ENCODE data around the gene SGIP1. TPM values are rescaled to one million over a fixed set of nuclear protein-coding genes. Genes with fewer than 3 reads are reported as not detected.

SGIP1 gene
- total RNA-seq, 1 donor from 2014 or later = 75.2 TPM

DNA sequence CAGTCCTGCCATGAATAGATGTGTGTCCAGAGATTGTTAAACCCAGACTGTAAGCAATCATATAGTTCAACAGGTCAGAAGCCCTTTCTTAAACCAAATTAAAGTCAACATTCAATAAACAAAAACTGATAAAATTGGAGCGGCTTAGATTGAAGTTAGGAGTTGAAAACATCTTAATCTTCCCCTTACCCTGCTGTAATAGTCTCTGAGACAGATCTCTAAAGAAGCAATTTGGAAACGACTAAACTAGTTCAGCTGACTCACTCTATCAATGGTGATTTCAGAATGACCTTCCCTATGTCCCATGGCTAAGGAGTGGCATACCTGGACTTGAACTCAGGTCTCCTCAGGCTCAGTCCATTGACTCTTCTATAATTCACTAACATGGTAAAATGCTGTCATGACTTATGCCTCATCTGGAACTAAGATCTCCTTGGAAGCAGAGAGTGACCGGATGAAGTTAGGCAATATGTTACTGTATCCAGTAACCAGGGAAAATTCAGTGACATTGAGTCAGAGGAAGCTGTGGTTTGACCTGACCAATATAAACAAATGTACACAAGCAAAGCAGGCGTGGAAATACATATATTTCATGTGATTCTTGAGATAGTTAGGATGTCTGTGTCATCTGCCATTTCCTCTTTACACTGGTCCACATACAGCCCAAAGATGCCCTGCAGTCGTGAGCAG lies 30.1 kb downstream of the SGIP1 start:
- no peaks in the 10 kb centered on the region for H3K36me3 Mint-ChIP-seq (ENCODE audit: unreplicated experiment)
- TF ChIP-seq, protein P1, sequence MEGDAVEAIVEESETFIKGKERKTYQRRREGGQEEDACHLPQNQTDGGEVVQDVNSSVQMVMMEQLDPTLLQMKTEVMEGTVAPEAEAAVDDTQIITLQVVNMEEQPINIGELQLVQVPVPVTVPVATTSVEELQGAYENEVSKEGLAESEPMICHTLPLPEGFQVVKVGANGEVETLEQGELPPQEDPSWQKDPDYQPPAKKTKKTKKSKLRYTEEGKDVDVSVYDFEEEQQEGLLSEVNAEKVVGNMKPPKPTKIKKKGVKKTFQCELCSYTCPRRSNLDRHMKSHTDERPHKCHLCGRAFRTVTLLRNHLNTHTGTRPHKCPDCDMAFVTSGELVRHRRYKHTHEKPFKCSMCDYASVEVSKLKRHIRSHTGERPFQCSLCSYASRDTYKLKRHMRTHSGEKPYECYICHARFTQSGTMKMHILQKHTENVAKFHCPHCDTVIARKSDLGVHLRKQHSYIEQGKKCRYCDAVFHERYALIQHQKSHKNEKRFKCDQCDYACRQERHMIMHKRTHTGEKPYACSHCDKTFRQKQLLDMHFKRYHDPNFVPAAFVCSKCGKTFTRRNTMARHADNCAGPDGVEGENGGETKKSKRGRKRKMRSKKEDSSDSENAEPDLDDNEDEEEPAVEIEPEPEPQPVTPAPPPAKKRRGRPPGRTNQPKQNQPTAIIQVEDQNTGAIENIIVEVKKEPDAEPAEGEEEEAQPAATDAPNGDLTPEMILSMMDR (IDR thresholded peaks at IDR 0.05; ENCODE audit: partially characterized antibody, unreplicated experiment) = no peak
- H3K4me1 Mint-ChIP-seq (ENCODE audit: low read depth, unreplicated experiment) = no peaks in the 10 kb centered on the region
- H3K27me3 Mint-ChIP-seq (ENCODE audit: unreplicated experiment) = no peaks in the 10 kb centered on the region
- no peak for DNase-seq
- no peak overlapping the region for H3K4me3 Mint-ChIP-seq (ENCODE audit: unreplicated experiment)
- H3K9me3 Mint-ChIP-seq (ENCODE audit: unreplicated experiment) = peaks cover 2% of the 10 kb centered on the region
- no peak overlapping the region for H3K27ac Mint-ChIP-seq (ENCODE audit: unreplicated experiment)

GRCh38 chr1:66570196-66570595 lies 36.2 kb downstream of the SGIP1 start:
- H3K4me1 Mint-ChIP-seq (ENCODE audit: low read depth, unreplicated experiment) = no peaks in the 10 kb centered on the region
- H3K27me3 Mint-ChIP-seq (ENCODE audit: unreplicated experiment) = no peaks in the 10 kb centered on the region
- no peak for DNase-seq
- H3K36me3 Mint-ChIP-seq (ENCODE audit: unreplicated experiment) = no peaks in the 10 kb centered on the region
- H3K27ac Mint-ChIP-seq (ENCODE audit: unreplicated experiment) = no peak overlapping the region
- no peak overlapping the region for H3K4me3 Mint-ChIP-seq (ENCODE audit: unreplicated experiment)
- TF ChIP-seq, protein P1 (IDR thresholded peaks at IDR 0.05; ENCODE audit: partially characterized antibody, unreplicated experiment) = no peak
- H3K9me3 Mint-ChIP-seq (ENCODE audit: unreplicated experiment) = peaks cover 1% of the 10 kb centered on the region

GRCh38 chr1:66571789-66572188 lies 37.8 kb downstream of the SGIP1 start:
- TF ChIP-seq, protein P1 (IDR thresholded peaks at IDR 0.05; ENCODE audit: partially characterized antibody, unreplicated experiment) = no peak
- no peaks in the 10 kb centered on the region for H3K27me3 Mint-ChIP-seq (ENCODE audit: unreplicated experiment)
- H3K36me3 Mint-ChIP-seq (ENCODE audit: unreplicated experiment) = no peaks in the 10 kb centered on the region
- H3K9me3 Mint-ChIP-seq (ENCODE audit: unreplicated experiment) = no peaks in the 10 kb centered on the region
- no peaks in the 10 kb centered on the region for H3K4me1 Mint-ChIP-seq (ENCODE audit: low read depth, unreplicated experiment)
- no peak overlapping the region for H3K27ac Mint-ChIP-seq (ENCODE audit: unreplicated experiment)
- no peak for DNase-seq
- no peak overlapping the region for H3K4me3 Mint-ChIP-seq (ENCODE audit: unreplicated experiment)

GRCh38 chr1:66575739-66576138 lies 41.8 kb downstream of the SGIP1 start:
- TF ChIP-seq, protein P1 (IDR thresholded peaks at IDR 0.05; ENCODE audit: partially characterized antibody, unreplicated experiment) = no peak
- Mint-ChIP-seq H3K27ac (ENCODE audit: unreplicated experiment) (no peak overlapping the region), H3K36me3 (ENCODE audit: unreplicated experiment) (no peaks in the 10 kb centered on the region), H3K9me3 (ENCODE audit: unreplicated experiment) (peaks cover 2% of the 10 kb centered on the region), H3K4me1 (ENCODE audit: low read depth, unreplicated experiment) (no peaks in the 10 kb centered on the region), H3K4me3 (ENCODE audit: unreplicated experiment) (no peak overlapping the region), H3K27me3 (ENCODE audit: unreplicated experiment) (no peaks in the 10 kb centered on the region)
- DNase-seq = no peak

DNA sequence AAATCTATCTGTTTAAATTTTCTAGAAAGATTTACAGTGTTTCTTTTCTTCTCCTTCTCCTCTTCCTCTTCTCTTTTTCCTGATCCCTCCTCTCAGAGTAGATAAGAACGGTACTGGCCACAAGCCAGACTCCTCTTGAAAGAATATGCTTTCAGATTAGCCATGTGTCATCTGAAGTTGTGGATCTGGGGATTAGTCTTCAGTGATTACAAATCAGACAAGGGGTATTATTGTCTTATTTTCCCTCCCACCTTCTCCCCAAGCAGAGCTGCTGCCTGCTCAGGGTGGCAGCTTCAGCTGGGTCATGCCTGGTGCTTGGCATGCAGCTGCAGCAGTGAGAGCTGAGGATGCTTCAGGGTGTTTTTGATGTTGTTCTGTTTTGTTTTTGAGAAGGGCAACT lies 42.7 kb downstream of the SGIP1 start:
- Mint-ChIP-seq H3K4me3 (ENCODE audit: unreplicated experiment) (no peak overlapping the region), H3K9me3 (ENCODE audit: unreplicated experiment) (peaks cover 2% of the 10 kb centered on the region), H3K27me3 (ENCODE audit: unreplicated experiment) (no peaks in the 10 kb centered on the region), H3K27ac (ENCODE audit: unreplicated experiment) (no peak overlapping the region), H3K36me3 (ENCODE audit: unreplicated experiment) (no peaks in the 10 kb centered on the region), H3K4me1 (ENCODE audit: low read depth, unreplicated experiment) (no peaks in the 10 kb centered on the region)
- TF ChIP-seq, protein P1 (IDR thresholded peaks at IDR 0.05; ENCODE audit: partially characterized antibody, unreplicated experiment) = no peak
- no peak for DNase-seq
